DMS153 treated with DMSO at 0.1 percent for 48 hours (cell line): ENCODE data around the gene ZIC5.

Experiments
- DNase-seq: peaks from one replicate; lab custom pipeline; 2025; ENCODE audit not compliant: unreplicated experiment; lab: John Stamatoyannopoulos, UW

The ZIC5 gene

DNA sequence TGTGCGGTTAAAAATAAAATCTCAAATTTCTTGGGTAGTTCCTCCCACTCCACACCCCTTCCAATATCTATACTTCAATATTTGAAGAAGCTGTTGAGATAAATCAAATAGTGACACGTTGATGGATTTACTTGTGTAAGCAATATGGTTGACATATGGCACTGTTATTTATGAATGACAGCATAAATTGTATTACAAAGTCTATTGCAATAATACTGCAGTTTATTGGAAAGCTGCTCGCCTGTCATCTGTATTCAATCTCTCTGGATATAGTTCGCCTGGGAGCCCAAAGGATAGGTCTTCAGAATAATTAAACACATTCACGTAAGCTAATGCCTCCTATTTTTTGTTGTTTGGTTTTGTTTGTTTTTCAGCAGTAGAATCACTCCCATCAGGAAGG lies 5.0 kb upstream of the ZIC5 start:
- no peak for DNase-seq

DNA sequence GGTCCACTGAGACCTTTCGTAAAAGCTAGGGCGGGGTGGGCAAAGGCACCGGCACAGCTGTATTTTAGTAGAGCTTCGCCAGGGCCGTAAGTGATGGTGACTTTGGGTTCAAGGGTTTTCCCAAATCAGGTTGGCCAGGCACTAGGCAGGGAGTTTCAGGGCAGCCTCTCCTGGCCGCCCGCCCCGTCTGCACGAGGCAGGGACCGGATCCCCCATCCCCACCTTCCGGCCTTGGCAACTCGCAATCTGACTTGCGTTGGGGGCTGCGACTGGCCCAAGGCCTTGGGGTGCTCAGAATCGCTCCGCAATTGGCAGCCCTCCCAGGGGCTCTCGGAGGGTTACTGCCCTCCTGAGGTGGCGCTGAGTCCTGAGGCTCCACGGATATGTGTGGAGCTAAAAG lies 4.1 kb upstream of the ZIC5 start:
- no peak for DNase-seq

DNA sequence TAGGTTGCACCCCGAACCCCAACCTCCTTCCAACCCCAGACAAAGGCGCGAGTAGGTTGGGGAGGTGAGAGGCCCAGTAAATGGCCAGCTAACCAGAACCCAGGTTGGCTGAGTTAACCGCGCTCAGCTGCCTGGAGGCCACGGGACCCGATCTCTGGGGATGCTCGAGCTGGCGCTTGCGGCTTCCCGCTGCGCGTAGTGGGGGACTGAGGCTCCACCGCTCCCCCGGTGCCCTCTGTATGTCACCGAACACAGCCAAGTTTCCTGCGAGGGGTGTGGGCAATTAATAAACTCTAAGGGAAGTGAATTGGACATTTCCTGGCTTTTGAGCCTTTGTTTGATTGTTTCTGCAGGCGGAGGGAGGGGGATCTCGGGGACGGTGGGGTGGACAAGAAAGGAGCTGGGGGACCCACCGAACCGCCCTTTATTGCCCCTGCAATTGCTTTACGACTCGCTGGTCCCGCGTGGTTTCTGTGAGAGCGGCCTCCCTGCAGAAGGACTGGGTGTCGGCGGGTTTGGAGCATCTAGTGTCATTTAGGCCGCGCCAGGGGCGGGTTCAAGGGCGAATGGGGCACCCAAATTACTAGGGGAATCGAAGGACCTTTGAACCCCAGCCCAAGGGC lies 3.5 kb upstream of the ZIC5 start:
- DNase-seq = no peak

DNA sequence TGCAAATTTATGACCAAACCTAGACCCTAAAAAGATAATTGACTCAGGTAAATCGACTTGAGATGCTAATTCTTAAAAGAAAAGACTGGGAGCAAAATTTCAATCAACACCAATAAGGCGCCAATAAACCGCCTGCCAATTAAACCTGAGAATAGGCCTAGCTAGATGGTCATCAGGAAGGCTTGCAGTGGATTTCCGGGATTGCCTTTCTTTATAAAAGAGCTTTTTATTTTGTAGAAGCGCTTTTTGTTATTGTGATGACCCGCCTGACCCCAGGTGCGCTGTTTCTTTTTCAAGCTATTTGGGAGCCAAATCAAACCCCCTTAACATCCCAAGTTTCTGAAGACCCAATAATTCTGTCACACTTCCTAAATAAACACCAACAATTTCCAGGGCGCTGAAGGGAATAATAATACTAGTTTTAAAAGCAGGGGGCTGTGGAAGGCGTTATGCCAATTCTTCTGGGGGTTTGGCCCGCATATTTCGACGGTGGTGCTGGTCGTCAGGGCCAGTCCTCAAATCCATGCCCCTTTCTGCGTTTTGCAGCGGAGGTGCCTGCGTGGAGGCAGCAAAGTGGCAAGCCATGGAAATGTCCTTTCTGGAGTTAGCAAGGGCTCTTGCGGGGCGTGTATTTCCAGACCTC lies 2.9 kb upstream of the ZIC5 start:
- DNase-seq = no peak

DNA sequence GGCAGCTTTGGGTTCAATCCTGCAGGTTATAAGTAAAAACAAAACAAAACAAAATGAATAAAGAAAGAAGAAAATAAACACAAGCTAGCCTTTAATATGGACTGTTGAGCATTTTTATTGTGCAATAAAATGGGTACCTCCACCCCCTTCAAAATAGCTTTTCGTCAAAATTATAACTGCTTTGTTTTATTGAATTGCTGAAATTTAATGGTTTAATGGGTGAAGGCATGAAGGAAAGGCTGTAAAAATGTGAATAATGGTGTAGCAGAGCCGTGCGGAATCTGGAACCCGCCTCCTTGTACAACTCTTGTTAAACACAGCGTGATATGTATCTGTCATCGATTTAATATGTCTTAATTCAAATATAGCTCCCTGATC lies 2.2 kb upstream of the ZIC5 start:
- DNase-seq = no peak

DNA sequence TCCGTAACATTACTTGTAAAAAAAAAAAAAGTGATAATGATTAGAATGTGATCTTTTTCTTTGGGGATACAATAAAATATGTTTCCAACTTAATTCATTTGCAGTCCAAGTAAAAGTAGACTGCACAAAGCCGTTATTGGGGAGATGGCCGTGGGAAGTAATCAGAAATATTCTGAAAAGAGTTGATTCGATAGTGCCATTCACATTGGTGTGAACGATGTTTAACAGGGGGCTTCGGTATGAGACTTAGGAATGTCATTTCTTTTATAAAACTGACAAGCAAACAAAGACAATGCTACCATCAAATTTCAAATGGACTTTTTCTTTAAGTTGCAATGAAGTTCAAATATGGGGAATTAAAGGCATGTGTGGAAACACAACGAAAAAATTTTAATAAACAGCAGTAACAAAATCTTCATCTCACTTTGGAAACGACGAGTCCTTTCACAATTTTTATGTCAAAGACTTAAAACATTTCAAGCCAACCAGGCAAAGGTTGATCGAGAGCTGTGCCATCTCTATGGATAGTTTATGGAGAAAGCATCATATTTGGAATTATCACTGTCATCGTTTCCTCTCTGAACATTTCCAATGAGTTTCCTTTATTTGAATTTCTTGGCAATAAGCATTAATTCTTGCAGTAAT lies 1.7 kb upstream of the ZIC5 start:
- no peak for DNase-seq

DNA sequence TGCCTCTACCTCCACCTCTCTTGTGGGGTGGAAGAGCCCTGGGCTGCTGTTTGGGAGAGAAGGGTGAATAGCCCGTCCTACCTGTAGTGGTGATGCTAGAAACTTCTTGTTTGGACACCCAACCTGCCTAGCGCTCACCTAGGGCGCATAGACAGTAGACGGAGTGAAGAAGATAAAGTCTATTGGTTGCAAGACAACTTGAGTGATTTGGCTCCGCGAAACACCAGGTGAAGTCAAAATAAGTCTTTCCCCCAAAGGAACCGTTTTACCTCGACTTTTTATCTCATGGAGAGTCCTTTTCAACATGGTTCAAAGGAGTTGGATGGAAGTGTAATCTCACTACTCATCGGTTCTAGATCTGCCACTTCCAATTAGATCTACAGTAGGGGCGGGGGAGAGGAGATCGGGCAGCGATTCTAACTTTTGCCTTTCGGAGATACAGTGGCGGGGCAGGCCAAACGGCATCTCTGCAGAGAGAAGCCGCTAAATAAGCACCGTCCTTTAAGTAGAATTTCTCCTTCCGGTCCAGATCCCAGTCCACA lies 694 bp upstream of the ZIC5 start:
- no peak for DNase-seq

DNA sequence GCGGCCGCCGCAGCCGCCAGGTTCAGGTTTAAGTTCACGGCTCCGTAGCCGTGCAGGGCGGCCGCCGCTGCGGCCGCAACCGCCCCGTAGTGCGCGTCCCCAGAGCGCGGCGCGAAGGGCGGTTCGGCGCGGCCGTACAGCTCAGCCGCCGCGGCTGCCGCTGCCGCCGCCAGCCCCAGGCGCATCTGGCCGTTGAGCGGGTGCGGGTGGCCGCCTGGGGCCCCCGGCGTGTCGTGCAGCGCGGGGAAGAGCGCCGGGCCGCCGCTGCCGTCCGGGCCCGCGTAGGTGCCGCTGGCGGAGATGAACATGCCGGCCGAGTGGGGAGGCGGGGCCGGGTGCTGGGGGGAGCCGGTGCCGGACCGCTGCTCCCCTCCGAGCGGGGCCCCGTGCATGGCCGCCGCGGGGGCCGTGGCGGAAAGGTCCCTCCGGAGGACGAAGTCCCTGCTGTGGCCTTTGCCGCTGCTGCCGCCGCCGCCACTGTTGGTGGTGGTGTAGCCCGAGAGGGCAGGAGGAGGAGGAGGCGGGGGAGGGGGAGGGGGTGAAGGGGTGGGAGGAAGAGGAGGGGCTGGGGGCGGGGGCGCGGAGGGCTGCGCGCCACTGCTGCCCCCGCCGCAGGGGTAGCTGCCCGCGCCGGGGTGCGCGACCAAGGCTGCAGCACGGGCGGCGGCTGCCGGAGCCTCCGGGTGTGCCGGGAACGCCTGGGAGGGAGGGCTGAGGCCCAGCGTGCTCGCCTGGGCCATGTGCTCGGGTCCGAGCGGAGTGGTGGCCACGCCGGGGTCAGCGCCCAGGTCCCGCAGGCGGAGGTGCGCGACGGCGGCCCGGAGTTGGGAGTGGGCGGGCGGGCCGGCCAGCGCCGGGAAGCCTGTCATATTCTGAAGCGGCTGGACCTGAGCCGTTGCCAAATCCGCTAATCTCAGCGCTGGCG lies 654 bp downstream of the ZIC5 start:
- DNase-seq = no peak

DNA sequence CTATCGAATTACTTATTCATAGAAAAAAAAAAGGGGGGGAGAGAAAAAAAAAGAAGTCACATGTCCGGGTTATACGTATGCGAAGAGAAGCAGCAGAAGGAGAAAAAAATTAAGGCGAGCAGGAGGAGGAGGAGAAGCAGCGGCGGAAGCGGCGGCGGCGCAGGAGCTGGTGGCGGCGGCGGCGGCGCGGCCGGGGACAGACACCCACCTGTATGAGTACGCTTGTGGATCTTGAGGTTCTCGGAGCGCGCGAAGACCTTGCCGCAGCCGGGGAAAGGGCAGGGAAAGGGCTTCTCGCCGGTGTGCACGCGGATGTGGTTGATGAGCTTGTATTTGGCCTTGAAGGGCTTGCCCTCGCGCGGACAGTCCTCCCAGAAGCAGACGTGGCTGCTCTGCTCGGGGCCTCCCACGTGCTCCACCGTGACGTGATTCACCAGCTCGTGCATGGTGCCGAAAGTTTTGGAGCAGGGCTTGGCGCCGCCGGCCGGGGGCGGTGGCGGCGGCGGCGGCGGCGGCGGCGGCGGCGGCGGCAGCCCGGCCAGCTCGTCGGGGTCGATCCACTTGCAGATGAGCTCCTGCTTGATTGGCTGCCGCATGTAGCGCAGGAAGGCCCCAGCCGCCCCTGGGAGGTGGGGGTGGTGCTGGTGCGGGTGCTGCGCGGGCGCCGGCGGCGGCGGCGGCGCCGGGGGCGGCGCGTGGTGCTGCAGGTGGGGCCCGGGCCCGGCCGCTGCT lies 1.5 kb downstream of the ZIC5 start:
- DNase-seq = no peak

DNA sequence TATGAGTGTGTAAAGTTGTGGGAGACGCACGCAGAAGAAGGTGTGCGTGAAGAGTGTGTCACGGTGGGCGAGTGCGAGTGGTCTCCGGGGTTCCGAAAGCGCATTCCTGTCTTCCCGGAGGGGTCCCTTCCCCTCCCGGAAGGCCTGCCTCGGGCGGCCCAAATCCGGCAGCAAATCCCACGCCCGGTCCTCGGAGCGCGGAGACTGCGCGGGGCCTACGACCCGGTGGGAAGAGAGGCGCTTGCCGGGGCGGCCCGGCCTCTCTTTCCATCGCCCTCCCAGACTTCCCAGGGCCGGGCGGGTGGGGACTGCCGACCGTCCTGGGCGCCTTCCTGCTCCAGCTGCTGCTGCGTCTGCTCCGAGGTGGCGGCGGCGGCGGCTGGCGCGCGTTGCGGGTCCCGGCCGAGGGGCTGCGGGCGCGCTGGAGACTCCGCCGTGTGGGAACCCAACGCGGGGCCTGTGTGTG lies 2.1 kb downstream of the ZIC5 start:
- DNase-seq = no peak

DNA sequence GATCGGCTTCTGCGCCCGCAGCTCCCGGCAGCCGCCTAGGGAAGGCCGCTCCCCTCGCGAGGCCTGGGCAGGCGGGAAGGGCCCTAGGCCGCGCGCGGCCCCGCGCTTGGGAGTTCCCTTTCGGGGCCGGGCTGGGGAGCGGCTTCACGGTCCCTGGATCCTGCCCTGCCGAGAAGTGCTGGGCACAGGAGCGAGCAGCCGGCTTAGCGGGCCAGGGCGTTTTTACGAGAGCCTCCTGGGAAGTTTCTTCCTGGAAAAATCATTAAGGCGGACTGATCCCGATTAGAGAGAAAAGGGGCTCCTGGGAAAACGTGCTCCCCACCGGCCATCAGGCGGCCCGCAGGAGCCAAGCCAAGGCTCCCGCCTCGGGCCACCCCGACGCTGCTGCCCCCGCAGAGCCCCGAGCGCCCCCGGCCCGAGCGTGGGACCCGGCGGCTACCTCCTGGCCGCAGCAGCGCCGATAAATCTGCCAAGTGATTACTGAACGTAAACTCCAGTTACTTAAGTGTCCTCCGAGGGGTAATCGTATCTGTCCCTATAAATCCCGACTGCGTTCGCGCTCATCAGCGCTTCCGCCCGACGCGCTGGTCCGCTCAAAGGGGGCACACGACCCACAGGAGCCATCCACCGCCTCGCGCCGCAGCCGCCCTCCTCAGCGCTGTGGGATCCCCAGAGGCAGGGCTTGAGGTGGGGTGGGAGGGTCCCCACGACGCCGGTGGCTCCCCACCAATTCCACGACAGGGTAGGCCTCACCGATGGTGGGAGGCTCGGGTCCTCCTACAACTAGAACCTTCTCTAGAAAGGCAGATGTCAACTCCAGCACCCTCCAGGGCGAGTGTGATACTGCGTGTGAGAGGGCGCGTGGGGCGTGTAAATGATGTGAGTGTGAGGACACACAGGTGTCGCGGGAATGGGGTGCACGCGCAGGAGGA lies 2.8 kb downstream of the ZIC5 start:
- DNase-seq = no peak

DNA sequence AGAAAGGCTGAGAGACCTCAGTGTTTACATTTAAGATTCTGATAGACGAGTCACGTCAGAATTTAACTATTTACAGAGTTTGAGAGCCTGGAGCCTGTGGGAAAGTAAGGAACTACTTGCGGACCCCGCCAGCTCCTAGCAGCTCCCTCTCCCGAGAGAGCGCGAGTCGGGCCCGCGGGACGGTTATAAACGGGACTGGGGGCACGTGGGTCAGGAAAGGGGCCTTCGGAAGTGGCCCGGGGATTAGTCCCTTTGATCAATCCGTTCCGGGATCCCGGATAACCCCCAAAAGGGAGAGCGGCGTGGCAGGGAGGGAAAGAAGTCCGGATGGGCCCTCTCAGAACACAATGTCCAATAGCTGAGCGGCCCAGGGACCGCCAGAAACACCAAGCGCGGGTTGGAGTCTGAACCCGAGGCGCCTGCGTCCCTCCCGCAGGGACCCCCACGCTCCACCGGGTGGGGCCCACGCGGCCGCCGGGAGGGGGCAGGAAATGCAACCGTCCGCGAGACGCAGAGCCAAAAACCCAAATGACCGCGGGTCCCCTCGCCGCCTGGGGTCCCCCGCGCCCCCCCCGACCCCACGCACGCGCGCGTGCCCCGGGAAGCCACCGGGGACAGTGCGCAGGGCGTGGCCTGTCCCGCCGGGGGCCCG lies 3.6 kb downstream of the ZIC5 start:
- DNase-seq = no peak

DNA sequence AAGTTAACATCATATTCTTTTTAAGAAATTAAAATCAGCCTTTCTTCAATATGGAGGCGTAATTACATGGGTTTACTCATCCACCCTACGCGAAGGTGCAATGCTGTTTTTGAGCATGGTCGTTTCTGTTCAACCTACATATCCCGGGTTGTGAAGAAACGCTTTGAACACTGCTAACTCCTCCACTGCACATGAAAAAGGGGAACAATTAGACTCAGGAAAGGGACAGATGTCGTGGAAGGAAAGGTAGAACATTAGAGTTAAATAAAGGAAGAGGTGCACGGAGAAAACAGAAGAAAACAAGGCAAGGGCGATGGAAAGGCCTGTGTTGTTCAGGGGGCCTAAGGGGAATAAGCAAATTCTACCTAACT lies 4.1 kb downstream of the ZIC5 start:
- DNase-seq = no peak

DNA sequence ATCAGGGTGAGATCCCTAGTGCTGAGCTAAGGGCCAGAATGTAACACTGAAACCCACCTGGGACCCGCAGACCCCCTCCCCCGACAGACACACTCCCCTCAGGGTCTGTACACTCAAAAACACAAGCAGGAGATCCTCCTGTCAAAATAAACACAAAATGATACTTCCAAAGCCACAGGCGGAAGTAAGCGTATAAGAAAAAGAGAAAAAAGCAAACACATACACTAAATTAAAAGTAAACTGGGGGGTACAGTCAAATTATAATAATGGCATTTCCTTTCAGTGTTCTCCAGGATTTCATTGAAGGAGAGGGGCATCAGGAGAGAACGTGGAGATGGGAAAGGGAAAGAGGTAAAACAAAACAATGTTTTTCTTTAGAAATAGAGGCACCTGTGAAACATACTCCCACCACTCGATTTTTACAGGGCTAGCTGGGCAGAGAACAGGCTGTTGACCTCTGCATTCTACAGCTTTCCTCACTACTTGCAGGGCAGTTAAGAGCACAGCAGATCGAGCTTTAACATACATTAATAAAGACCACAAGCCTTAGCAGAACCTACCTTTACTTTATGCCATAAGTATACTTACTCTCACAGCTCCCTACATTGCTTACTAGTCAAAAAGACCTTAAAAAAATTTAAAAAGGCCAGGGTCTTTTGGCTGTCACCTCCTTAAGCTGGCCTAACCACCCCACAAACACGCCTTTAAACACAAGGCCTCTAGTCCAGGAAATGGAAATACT lies 5.3 kb downstream of the ZIC5 start:
- no peak for DNase-seq

DNA sequence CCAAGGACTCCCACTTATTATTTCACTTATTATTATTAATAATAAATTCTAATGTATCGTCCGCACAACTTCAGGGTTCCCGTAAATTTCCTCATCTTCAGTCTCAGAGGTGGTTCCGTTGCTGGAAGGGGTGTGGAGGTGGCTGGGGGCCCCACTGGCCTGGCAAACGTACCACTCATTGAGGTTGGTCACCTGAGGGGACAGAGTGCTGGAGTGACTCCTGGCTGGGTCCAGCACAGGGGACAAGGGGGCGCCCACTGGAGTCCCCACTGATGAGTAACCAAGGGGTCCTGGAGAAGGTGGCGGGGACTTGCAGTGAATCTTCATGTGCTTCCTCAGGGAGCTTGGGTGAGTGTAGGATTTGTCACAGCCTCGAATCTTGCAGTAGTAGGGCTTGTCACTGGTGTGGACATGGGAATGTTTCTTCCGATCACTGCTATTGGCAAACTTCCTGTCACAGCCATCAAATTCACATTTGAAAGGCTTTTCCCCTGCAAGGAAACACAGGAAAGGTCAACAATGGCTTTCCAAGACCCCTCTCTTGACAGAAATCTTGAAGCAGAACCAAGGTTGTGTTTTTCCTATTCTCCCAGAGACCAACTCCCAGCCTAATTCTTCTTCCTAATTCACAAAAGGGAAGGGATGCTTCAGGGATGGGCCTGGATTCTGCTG lies 6.1 kb downstream of the ZIC5 start:
- DNase-seq = no peak

DNA sequence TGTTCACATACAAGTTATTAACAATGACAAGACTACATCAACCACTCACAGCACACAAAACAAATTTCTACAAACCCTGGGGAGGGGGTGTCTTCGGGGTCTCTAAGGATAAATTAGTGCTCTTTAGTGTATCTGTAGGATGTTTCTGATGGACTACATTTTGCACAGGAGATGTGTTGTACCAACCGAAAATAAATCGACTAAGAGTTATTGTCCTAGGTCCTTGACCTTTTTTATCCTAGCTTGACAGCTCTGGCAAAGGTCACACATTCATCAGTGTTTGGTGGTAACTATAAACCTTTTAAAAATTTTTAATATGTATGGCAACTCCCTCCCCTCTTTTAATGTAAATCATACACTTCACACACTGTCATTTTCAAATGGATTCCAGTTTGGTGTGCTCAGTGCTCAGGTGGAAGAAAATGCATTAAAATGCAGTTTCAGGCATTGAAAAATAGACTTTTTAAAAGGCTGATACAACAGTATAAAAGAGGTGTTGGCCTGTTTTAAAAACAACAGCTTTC lies 7.7 kb downstream of the ZIC5 start:
- no peak for DNase-seq

DNA sequence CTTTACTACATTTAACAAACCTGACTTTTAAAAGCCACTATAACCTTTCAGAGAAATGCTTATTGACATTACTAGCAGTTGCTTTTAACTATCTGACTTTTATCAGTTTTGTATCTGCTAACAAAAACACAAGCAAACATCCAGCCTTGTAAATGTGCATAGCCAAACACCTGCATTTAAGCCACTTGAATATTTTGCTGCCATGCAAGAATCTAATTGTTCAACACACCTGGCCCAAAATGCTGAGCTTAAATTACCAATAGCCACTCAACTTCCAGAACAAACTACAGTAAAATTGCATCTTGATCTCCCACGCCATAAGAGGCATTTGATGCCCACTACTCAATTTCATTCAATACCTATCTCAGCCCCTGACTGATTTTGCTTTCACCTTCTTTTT lies 9.3 kb downstream of the ZIC5 start:
- DNase-seq = no peak

DNA sequence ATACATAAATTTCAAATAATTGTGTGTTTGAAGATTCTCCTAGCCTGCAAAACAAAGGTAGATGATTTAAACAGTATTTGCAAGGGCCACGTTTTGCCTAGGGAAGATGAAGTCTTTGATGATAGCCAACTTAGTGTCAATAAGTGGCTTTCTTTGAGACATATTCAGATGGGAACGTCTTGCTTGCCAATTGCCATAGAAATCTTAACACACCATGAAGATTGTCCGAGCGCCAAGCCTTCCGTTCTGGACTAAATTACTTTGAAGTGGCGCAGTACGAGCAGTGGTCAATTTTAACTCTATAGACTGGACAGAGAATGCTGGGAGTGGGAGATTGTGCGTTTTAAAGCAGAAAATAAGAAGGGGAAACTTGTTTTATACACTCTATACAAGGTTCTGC lies 9.9 kb downstream of the ZIC5 start:
- DNase-seq = no peak
